SK-N-SH (cell line): Measurements from ENCODE around the gene USP48. TPM values are rescaled to one million over a fixed set of nuclear protein-coding genes. Genes with fewer than 3 reads are reported as not detected.

ENCODE experiments used
- CTCF ChIA-PET: fragments of 300-600, 350-600 bp; formaldehyde crosslinking; extraction: SDS; loops from one replicate; lab custom pipeline; 2021; lab: Yijun Ruan, JAX
- POLR2A ChIA-PET: fragments of 350-600 bp; sonication (Branson Sonifier 250); formaldehyde crosslinking; extraction: SDS; loops from one replicate; lab custom pipeline; 2020; ENCODE audit warnings: antibody characterized with exemption, inconsistent platforms; lab: Yijun Ruan, JAX
- DNase-seq: peaks from one replicate; pipeline ENCODE4 v3.0.0; 2012
- H2AFZ ChIP-seq: fragments of 200-600 bp; sonication (generic); 2 replicates; pipeline ENCODE4 v1.8.1; 2016; ENCODE audit warnings: antibody characterized with exemption, mild to moderate bottlenecking, low read depth
- H3F3A ChIP-seq: fragments of 200-600 bp; sonication (generic); replicated peaks from 2 replicates; pipeline ENCODE3; 2016; ENCODE audit warnings: antibody characterized with exemption, mild to moderate bottlenecking; ENCODE audit not compliant: insufficient read depth
- H3K27ac ChIP-seq, 2 experiments: fragments of 200-500 bp in 1 of 2; fragments of 200-600 bp in 1 of 2; sonication (Bioruptor generic) in 1 of 2; sonication (generic), shearing (Covaris generic) in 1 of 2; 2 replicates each; pipeline versions ENCODE4 v1.5.1 to v1.6.1; 2014 to 2016; ENCODE audit warnings: low read depth in 2 of 2, inconsistent platforms in 1 of 2, low read length in 1 of 2, mild to moderate bottlenecking in 1 of 2, mixed read lengths in 1 of 2
- H3K27me3 ChIP-seq: fragments of 200-600 bp; sonication (generic), shearing (Covaris generic); 2 replicates; pipeline ENCODE4 v1.6.1; 2016; ENCODE audit warnings: mixed run types; ENCODE audit not compliant: insufficient read depth
- H3K36me3 ChIP-seq, 2 experiments: fragments of 200-500 bp in 1 of 2; fragments of 200-600 bp in 1 of 2; sonication (Bioruptor generic) in 1 of 2; sonication (generic) in 1 of 2; replicated peaks in 1 of 2; 2 replicates each; pipeline versions ENCODE3 to v1.5.1; 2014 to 2016; ENCODE audit warnings: low read length in 1 of 2, mild to moderate bottlenecking in 1 of 2; ENCODE audit not compliant: insufficient read depth in 2 of 2, control insufficient read depth in 1 of 2
- H3K4me1 ChIP-seq, 2 experiments: fragments of 200-500 bp in 1 of 2; fragments of 200-600 bp in 1 of 2; sonication (Bioruptor generic) in 1 of 2; sonication (generic), shearing (Covaris generic) in 1 of 2; 2 replicates each; pipeline versions ENCODE4 v1.5.1 to v1.6.1; 2014 to 2016; ENCODE audit warnings: low read depth in 1 of 2, low read length in 1 of 2, mixed run types in 1 of 2; ENCODE audit not compliant: insufficient read depth in 2 of 2, control insufficient read depth in 1 of 2
- H3K4me2 ChIP-seq: fragments of 200-600 bp; sonication (generic), shearing (Covaris generic); 2 replicates; pipeline ENCODE4 v1.6.1; 2017; ENCODE audit warnings: mixed run types
- H3K4me3 ChIP-seq, 2 experiments: fragments of 200-500 bp in 1 of 2; fragments of 200-600 bp in 1 of 2; sonication (Bioruptor generic) in 1 of 2; sonication (generic), shearing (Covaris generic) in 1 of 2; 2 replicates each; pipeline versions ENCODE4 v1.5.1 to v1.8.1; 2014 to 2016; ENCODE audit warnings: low read depth in 2 of 2, inconsistent platforms in 1 of 2, low read length in 1 of 2, mild to moderate bottlenecking in 1 of 2, mixed read lengths in 1 of 2, moderate library complexity in 1 of 2
- H3K79me2 ChIP-seq: fragments of 200-600 bp; sonication (generic); 2 replicates; pipeline ENCODE4 v1.8.1; 2017; ENCODE audit warnings: mild to moderate bottlenecking; ENCODE audit not compliant: insufficient read depth
- H3K9ac ChIP-seq: fragments of 200-600 bp; sonication (generic); 2 replicates; pipeline ENCODE4 v1.6.1; 2017; ENCODE audit warnings: mixed run types
- H3K9me2 ChIP-seq: fragments of 200-600 bp; sonication (generic); 2 replicates; pipeline ENCODE4 v1.6.1; 2017; ENCODE audit warnings: mixed run types
- H3K9me3 ChIP-seq: fragments of 200-600 bp; sonication (generic); 2 replicates; pipeline ENCODE4 v1.6.1; 2017; ENCODE audit warnings: mixed run types, mild to moderate bottlenecking, moderate library complexity
- H4K20me1 ChIP-seq: fragments of 200-600 bp; sonication (generic); 2 replicates; pipeline ENCODE4 v1.6.1; 2017; ENCODE audit warnings: mild to moderate bottlenecking, mixed run types; ENCODE audit not compliant: insufficient read depth
- EP300 ChIP-seq, 2 experiments: IDR thresholded peaks; 2 replicates each; pipeline versions ENCODE4 v1.4.0 to v1.6.1; 2012; ENCODE audit warnings: borderline replicate concordance in 1 of 2, low read depth in 1 of 2, low read length in 1 of 2
- EZH2phosphoT487 ChIP-seq: fragments of 200-600 bp; sonication (generic); IDR thresholded peaks from 2 replicates; pipeline ENCODE4 v1.6.1; 2017; ENCODE audit warnings: low read depth, mixed run types, mild to moderate bottlenecking, antibody characterized with exemption, moderate library complexity, borderline replicate concordance
- GABPA ChIP-seq: IDR thresholded peaks from 2 replicates; pipeline ENCODE4 v1.4.0; 2012; ENCODE audit warnings: low read depth, mild to moderate bottlenecking
- GATA2 ChIP-seq: sonication (generic); formaldehyde crosslinking; IDR thresholded peaks from 2 replicates; pipeline ENCODE4 v1.5.0; 2020; ENCODE audit warnings: mild to moderate bottlenecking, missing genetic modification reagents
- JUND ChIP-seq: IDR thresholded peaks from 2 replicates; pipeline ENCODE4 v1.4.0; 2012
- MAX ChIP-seq: IDR thresholded peaks from 2 replicates; pipeline ENCODE4 v1.4.0; 2012; ENCODE audit warnings: low read depth
- MXI1 ChIP-seq: IDR thresholded peaks from 2 replicates; pipeline ENCODE4 v1.6.1; 2012; ENCODE audit warnings: mild to moderate bottlenecking, low read depth, low read length, improper control_type of control experiment
- PBX3 ChIP-seq: IDR thresholded peaks from 2 replicates; pipeline ENCODE4; 2012
- RAD21 ChIP-seq: IDR thresholded peaks from 2 replicates; pipeline ENCODE4 v1.6.1; 2012; ENCODE audit warnings: mild to moderate bottlenecking, low read length
- SIN3A ChIP-seq: IDR thresholded peaks from 2 replicates; pipeline ENCODE4 v1.6.1; 2012; ENCODE audit warnings: low read depth, mild to moderate bottlenecking, low read length, moderate library complexity, borderline replicate concordance
- TAF1 ChIP-seq: IDR thresholded peaks from 2 replicates; pipeline ENCODE4 v1.6.1; 2012; ENCODE audit warnings: low read depth, mild to moderate bottlenecking, low read length, moderate library complexity, borderline replicate concordance
- ZBTB33 ChIP-seq: IDR thresholded peaks from 2 replicates; pipeline ENCODE4 v1.4.0; 2012; ENCODE audit warnings: low read depth, borderline replicate concordance
- WGBS: methylation state at CpG from one replicate; pipeline ENCODE4 v1.1.6; 2017; ENCODE audit warnings: low lambda C conversion rate; 5-methylcytosine and 5-hydroxymethylcytosine counted together
- polyA plus RNA-seq, 3 experiments: library from polyadenylated mRNA; depleted of rRNA; stranded (reverse); fragments of >200 nt; gene quantifications; 2 replicates each; pipeline ENCODE4 v1.2.3, GENCODE V29; 2012
- TF ChIP-seq, protein P1 (sequence below): fragments of 200-600 bp; sonication (generic); IDR thresholded peaks from 2 replicates; pipeline ENCODE4 v1.6.1; 2017; ENCODE audit warnings: antibody characterized with exemption, mild to moderate bottlenecking, moderate library complexity
- TF ChIP-seq, protein P2 (sequence below): IDR thresholded peaks from 2 replicates; pipeline ENCODE4 v1.4.0; 2012; ENCODE audit warnings: low read depth, borderline replicate concordance

The USP48 gene
- polyA plus RNA-seq, 1 of the 3 experiments (the other 2 are of a cell fraction): 13.6 TPM

GRCh38 chr1:21668232-21668950, 114.6 kb downstream of the USP48 start:
- ChIA-PET CTCF (interaction anchor here (0.6 to 1.8 kb wide), 5 partner anchors 8 to 295 kb away, joined by 3 to 11 read pairs (median 3); no protein-coding TSS in a partner anchor), POLR2A (no interaction called here)
- Histone ChIP-seq H3K27me3 (peaks cover 8% of the 10 kb centered on the region; the same call in 1 of the 2 replicates), H2AFZ (no peak overlapping the region), H4K20me1 (peaks cover 7% of the 10 kb centered on the region; the same call in 1 of the 2 replicates), H3K9me3 (no peaks in the 10 kb centered on the region), H3K27ac (no peak overlapping the region), H3F3A (no peaks in the 10 kb centered on the region), H3K9me2 (no peaks in the 10 kb centered on the region), H3K4me1 (peaks cover 9 to 25% of the 10 kb centered on the region in 2 experiments; a peak in 3 of 4 replicates), H3K4me3 (peak overlapping the region in 1 of 2 experiments; percentile 44; a peak in 2 of 4 replicates), H3K4me2 (peak overlapping the region; percentile 71; the same call in 1 of the 2 replicates), H3K36me3 (no peaks in the 10 kb centered on the region), H3K79me2 (no peaks in the 10 kb centered on the region), H3K9ac (no peak overlapping the region)
- no peak for TF ChIP-seq RAD21
- TF ChIP-seq, protein P1, sequence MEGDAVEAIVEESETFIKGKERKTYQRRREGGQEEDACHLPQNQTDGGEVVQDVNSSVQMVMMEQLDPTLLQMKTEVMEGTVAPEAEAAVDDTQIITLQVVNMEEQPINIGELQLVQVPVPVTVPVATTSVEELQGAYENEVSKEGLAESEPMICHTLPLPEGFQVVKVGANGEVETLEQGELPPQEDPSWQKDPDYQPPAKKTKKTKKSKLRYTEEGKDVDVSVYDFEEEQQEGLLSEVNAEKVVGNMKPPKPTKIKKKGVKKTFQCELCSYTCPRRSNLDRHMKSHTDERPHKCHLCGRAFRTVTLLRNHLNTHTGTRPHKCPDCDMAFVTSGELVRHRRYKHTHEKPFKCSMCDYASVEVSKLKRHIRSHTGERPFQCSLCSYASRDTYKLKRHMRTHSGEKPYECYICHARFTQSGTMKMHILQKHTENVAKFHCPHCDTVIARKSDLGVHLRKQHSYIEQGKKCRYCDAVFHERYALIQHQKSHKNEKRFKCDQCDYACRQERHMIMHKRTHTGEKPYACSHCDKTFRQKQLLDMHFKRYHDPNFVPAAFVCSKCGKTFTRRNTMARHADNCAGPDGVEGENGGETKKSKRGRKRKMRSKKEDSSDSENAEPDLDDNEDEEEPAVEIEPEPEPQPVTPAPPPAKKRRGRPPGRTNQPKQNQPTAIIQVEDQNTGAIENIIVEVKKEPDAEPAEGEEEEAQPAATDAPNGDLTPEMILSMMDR: peak; percentile 22
- TF ChIP-seq PBX3: no peak
- 35% methylated on average over 10 of the region's 33 CpGs for WGBS
- peak; percentile 65 for DNase-seq

DNA sequence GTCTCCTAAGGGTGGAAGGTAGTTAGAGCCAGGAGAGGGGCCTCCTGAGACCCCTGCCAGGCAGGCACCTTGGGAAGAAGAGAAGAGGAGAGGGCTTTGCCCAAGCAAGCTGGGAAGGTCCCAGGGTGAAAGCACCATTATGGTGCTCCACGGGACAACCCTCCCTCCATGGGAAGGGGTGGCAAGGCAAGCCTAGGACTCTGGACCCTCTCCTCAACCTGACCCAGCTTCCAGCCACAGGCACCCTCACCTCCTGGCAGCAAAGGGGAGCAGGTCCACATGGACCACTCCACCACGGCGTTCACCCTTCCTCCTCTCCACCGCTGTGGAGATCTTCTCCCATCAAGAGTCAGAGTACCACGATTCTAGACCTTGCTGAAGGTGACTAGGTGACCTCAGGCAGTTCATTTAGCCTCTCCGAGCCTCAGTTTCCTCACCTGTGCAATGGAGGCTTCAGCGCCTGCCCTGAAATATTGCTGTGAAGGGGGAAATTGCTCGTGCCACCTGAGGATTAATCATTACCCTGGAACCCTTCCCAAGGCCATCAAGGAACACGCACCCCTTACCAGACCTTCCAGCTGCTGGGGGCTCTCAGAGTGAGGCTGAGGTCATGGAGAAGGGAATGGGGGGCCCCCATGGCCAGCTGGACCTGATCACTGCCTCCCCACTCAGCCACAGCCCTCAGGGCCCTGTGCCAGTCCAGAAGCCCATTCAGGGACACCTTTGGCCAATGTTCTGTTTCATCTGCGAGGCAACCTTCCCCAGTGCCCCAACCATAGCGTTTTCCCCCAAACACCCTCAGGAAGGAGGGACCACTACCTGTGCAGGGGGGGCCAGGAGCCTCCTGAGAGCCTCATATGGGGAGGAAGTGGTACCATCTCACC, 115.4 kb downstream of the USP48 start:
- H3K4me3 ChIP-seq: no peak overlapping the region
- peaks cover 7% of the 10 kb centered on the region; the same call in 1 of the 2 replicates for H4K20me1 ChIP-seq
- no peaks in the 10 kb centered on the region for H3F3A ChIP-seq
- CTCF ChIA-PET: interaction anchor here (1.2 to 1.8 kb wide), 2 partner anchors 9 to 296 kb away, joined by 3 to 6 read pairs; no protein-coding TSS in a partner anchor
- no peak overlapping the region for H3K4me2 ChIP-seq
- H2AFZ ChIP-seq: no peak overlapping the region
- H3K9me2 ChIP-seq: no peaks in the 10 kb centered on the region
- H3K36me3 ChIP-seq: no peaks in the 10 kb centered on the region
- H3K9ac ChIP-seq: no peak overlapping the region
- no peaks in the 10 kb centered on the region for H3K9me3 ChIP-seq
- WGBS: 96% methylated on average over 9 of the region's 11 CpGs
- no peak overlapping the region for H3K27ac ChIP-seq
- H3K27me3 ChIP-seq: peaks cover 8% of the 10 kb centered on the region; the same call in 1 of the 2 replicates
- DNase-seq: no peak
- no peaks in the 10 kb centered on the region for H3K79me2 ChIP-seq
- POLR2A ChIA-PET: no interaction called here
- H3K4me1 ChIP-seq: peaks cover 3 to 17% of the 10 kb centered on the region in 2 experiments; a peak in 2 of 4 replicates
- no peak for TF ChIP-seq SIN3A
- no peak for TF ChIP-seq TAF1
- no peak for TF ChIP-seq ZBTB33
- TF ChIP-seq JUND: no peak
- TF ChIP-seq, protein P2, sequence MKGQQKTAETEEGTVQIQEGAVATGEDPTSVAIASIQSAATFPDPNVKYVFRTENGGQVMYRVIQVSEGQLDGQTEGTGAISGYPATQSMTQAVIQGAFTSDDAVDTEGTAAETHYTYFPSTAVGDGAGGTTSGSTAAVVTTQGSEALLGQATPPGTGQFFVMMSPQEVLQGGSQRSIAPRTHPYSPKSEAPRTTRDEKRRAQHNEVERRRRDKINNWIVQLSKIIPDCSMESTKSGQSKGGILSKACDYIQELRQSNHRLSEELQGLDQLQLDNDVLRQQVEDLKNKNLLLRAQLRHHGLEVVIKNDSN: no peak
- no peak for TF ChIP-seq GABPA
- TF ChIP-seq GATA2 (CRISPR knock-in tag): no peak
- no peak for TF ChIP-seq EZH2phosphoT487
- no peak for TF ChIP-seq MAX
- no peak for TF ChIP-seq EP300 (IDR thresholded peaks at IDR 0.05; ENCODE audit: borderline replicate concordance in 1 of 2, low read depth in 1 of 2, low read length in 1 of 2)
- TF ChIP-seq MXI1: no peak
- TF ChIP-seq, protein P1: no peak
